OCI-LY7 (cell line): ENCODE measurements around the gene SGMS1. TPM values are rescaled to one million over a fixed set of nuclear protein-coding genes. Genes with fewer than 3 reads are reported as not detected.
A peak's percentile ranks its signal among the peaks of the same experiment; 100 is the strongest.

Experiments used
- BruUV-seq: library from RNA; stranded (reverse); fragments of 400-500 nt; replicated peaks from 2 replicates; lab custom pipeline; 2021; lab: Mats Ljungman, UMichigan
- CTCF ChIA-PET: fragments of 300-600 bp; sonication (Branson Sonifier 250); formaldehyde crosslinking; loops from one replicate; lab custom pipeline; 2022; ENCODE audit warnings: antibody characterized with exemption; ENCODE audit not compliant: unreplicated experiment; lab: Charles Lee
- POLR2A ChIA-PET: fragments of 300-600 bp; sonication (Branson Sonifier 250); formaldehyde crosslinking; loops from one replicate; lab custom pipeline; 2022; ENCODE audit warnings: antibody characterized with exemption; lab: Charles Lee
- DNase-seq: peaks from one replicate; pipeline ENCODE4 v3.0.0-alpha.2; 2015; ENCODE audit warnings: low spot score
- H2AFZ ChIP-seq: fragments of 200-600 bp; sonication (generic), shearing (Covaris generic); 2 replicates; pipeline ENCODE4 v1.6.1; 2014; ENCODE audit warnings: mild to moderate bottlenecking, antibody characterized with exemption, low read length, moderate library complexity
- H3K27ac ChIP-seq: fragments of 200-600 bp; sonication (generic); 2 replicates; pipeline ENCODE4 v1.5.1; 2014; ENCODE audit warnings: mixed run types, low read depth, mild to moderate bottlenecking, moderate library complexity, low read length, inconsistent platforms; ENCODE audit not compliant: poor library complexity, severe bottlenecking
- H3K36me3 ChIP-seq: fragments of 200-600 bp; sonication (generic); 2 replicates; pipeline ENCODE4 v1.6.1; 2014; ENCODE audit warnings: mild to moderate bottlenecking, antibody characterized with exemption, low read length, moderate library complexity, mixed read lengths; ENCODE audit not compliant: insufficient read depth
- H3K4me1 ChIP-seq: fragments of 200-600 bp; sonication (generic); 2 replicates; pipeline ENCODE4 v1.5.1; 2014; ENCODE audit warnings: mild to moderate bottlenecking, low read length; ENCODE audit not compliant: insufficient read depth, poor library complexity, severe bottlenecking
- H3K4me2 ChIP-seq: fragments of 200-600 bp; sonication (generic); 2 replicates; pipeline ENCODE4 v1.6.1; 2014; ENCODE audit warnings: mild to moderate bottlenecking, low read length
- H3K4me3 ChIP-seq: fragments of 200-600 bp; sonication (generic); 2 replicates; pipeline ENCODE4 v1.5.1; 2014; ENCODE audit warnings: mild to moderate bottlenecking, low read depth, low read length; ENCODE audit not compliant: poor library complexity, severe bottlenecking
- H3K79me2 ChIP-seq: fragments of 200-600 bp; sonication (generic); 2 replicates; pipeline ENCODE4 v1.6.1; 2016; ENCODE audit warnings: low read depth, mild to moderate bottlenecking, low read length, moderate library complexity, mixed read lengths; ENCODE audit not compliant: insufficient read depth
- H3K9me2 ChIP-seq: fragments of 200-600 bp; sonication (generic); 2 replicates; pipeline ENCODE4 v1.6.1; 2016; ENCODE audit warnings: mild to moderate bottlenecking, low read length, mixed read lengths; ENCODE audit not compliant: insufficient read depth
- H3K9me3 ChIP-seq: fragments of 200-600 bp; sonication (generic); 2 replicates; pipeline ENCODE4 v1.6.1; 2014; ENCODE audit warnings: mild to moderate bottlenecking, mixed run types, low read length, mixed read lengths
- H4K20me1 ChIP-seq: fragments of 200-600 bp; sonication (generic); 2 replicates; pipeline ENCODE4 v1.6.1; 2014; ENCODE audit warnings: mild to moderate bottlenecking, antibody characterized with exemption, low read length, moderate library complexity, mixed read lengths; ENCODE audit not compliant: insufficient read depth
- EZH2phosphoT487 ChIP-seq: fragments of 200-600 bp; sonication (generic); IDR thresholded peaks from 2 replicates; pipeline ENCODE4 v1.6.1; 2018; ENCODE audit warnings: low read depth, borderline replicate concordance, mild to moderate bottlenecking, mixed run types, antibody characterized with exemption, low read length, moderate library complexity, mixed read lengths
- intact Hi-C: fragments of 100-400 bp; cut with micrococcal nuclease; formaldehyde crosslinking; loops from one replicate; pipeline ENCODE4 v1.10.0; 2022; ENCODE audit not compliant: unreplicated experiment
- total RNA-seq, 2 experiments: library from RNA; depleted of rRNA in 1 of 2; stranded (reverse); fragments of >200 nt in 1 of 2; shearing (Covaris generic) in 1 of 2; gene quantifications; 2 replicates each; pipeline ENCODE4 v1.2.3, GENCODE V29; 2014 to 2022
- TF ChIP-seq, protein P1 (sequence below): fragments of 200-600 bp; sonication (generic); conservative IDR thresholded peaks from 2 replicates; pipeline ENCODE4 v1.5.1; 2014; ENCODE audit warnings: mild to moderate bottlenecking, antibody characterized with exemption, low read length, moderate library complexity, mixed read lengths

The SGMS1 gene
- total RNA-seq, 2 experiments from 2014 or later, result 45.4 to 57.5 TPM

- Histone ChIP-seq H3K4me1 (no peaks in the 10 kb centered on the region), H3K4me3 (no peak overlapping the region), H3K27ac (no peak overlapping the region), H3K4me2 (no peak overlapping the region), H3K79me2 (no peaks in the 10 kb centered on the region), H3K9me2 (no peaks in the 10 kb centered on the region), H3K36me3 (no peaks in the 10 kb centered on the region), H3K9me3 (no peaks in the 10 kb centered on the region), H4K20me1 (no peaks in the 10 kb centered on the region), H2AFZ (no peak overlapping the region)
- ChIA-PET CTCF (no interaction called here), POLR2A (no interaction called here)
- no TSS peak for BruUV-seq
- intact Hi-C loops, result no loop called here
- no peak for DNase-seq
- TF ChIP-seq, protein P1, sequence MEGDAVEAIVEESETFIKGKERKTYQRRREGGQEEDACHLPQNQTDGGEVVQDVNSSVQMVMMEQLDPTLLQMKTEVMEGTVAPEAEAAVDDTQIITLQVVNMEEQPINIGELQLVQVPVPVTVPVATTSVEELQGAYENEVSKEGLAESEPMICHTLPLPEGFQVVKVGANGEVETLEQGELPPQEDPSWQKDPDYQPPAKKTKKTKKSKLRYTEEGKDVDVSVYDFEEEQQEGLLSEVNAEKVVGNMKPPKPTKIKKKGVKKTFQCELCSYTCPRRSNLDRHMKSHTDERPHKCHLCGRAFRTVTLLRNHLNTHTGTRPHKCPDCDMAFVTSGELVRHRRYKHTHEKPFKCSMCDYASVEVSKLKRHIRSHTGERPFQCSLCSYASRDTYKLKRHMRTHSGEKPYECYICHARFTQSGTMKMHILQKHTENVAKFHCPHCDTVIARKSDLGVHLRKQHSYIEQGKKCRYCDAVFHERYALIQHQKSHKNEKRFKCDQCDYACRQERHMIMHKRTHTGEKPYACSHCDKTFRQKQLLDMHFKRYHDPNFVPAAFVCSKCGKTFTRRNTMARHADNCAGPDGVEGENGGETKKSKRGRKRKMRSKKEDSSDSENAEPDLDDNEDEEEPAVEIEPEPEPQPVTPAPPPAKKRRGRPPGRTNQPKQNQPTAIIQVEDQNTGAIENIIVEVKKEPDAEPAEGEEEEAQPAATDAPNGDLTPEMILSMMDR, result no peak
- no peak for TF ChIP-seq EZH2phosphoT487
Measured at GRCh38 chr10:50280049-50280841, 343.5 kb downstream of the SGMS1 start.

- Histone ChIP-seq H3K9me3 (no peaks in the 10 kb centered on the region), H3K36me3 (no peaks in the 10 kb centered on the region), H3K79me2 (no peaks in the 10 kb centered on the region), H3K27ac (no peak overlapping the region), H4K20me1 (no peaks in the 10 kb centered on the region), H2AFZ (no peak overlapping the region), H3K9me2 (no peaks in the 10 kb centered on the region), H3K4me2 (no peak overlapping the region), H3K4me3 (no peak overlapping the region), H3K4me1 (no peaks in the 10 kb centered on the region)
- no peak for TF ChIP-seq EZH2phosphoT487
- TF ChIP-seq, protein P1, result no peak
- intact Hi-C loops, result no loop called here
- ChIA-PET CTCF (no interaction called here), POLR2A (no interaction called here)
- no peak for DNase-seq
- BruUV-seq, result no TSS peak
Measured at GRCh38 chr10:50279489-50279888, 344.3 kb downstream of the SGMS1 start.

DNA sequence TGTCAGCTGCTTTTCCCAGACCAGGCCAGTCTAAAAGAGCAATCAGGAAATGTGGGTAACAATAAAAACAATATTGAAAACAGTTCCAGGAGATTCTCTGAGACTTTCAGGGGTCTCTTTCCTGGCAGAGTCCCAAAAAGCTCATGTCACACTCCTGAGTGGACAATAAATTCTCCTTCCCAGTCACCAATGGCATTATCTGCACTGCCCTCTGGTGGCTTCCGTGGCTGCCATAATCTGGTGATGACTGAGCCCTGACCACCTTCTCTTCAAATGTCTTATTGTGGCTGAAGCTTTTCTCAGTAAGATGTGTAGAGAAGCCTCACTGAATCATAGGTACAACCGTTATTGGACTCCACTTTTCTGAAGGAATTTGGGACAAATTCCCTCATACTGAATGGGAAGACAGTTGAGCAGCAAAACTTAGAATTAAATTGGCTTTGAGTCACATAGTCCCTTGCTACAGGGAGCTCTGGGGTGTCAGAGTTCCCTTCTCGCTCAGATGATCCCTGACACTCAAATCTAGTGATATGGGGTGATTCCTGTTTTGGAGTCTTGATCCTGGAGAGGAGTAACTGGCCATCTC lies 348.0 kb downstream of the SGMS1 start:
- Histone ChIP-seq H2AFZ (no peak overlapping the region), H3K9me2 (no peaks in the 10 kb centered on the region), H3K4me1 (no peaks in the 10 kb centered on the region), H3K27ac (no peak overlapping the region), H3K9me3 (no peaks in the 10 kb centered on the region), H3K36me3 (no peaks in the 10 kb centered on the region), H3K4me3 (no peak overlapping the region), H3K4me2 (no peak overlapping the region), H3K79me2 (no peaks in the 10 kb centered on the region), H4K20me1 (no peaks in the 10 kb centered on the region)
- peak; percentile 49 for DNase-seq
- ChIA-PET CTCF (interaction anchor here (1.4 kb wide), 1 partner anchor 15 kb away, joined by 4 read pairs; no protein-coding TSS in a partner anchor), POLR2A (interaction anchor here (0.7 kb wide), 1 partner anchor 281 kb away, joined by 3 read pairs; no protein-coding TSS in a partner anchor)
- no TSS peak for BruUV-seq
- TF ChIP-seq, protein P1, result peak; percentile 86
- TF ChIP-seq EZH2phosphoT487, result no peak
- intact Hi-C loops, result no loop called here
